ENCODE results near the gene ATP6V0B.
A peak's percentile ranks its signal among the peaks of the same experiment; 100 is the strongest.

ATP6V0B gene

GRCh38 chr1:43969746-43970466 is 4.9 kb upstream of the ATP6V0B start, which contains the start of gene DPH2:
Gene DPH2 (plus strand): TSS chr1:43970010. CDS start chr1:43970176, 166 bp downstream.
- peak; percentile 82 for DNase-seq (ENCODE audit: low read depth)

- no peak for DNase-seq (ENCODE audit: low read depth)
These were observed 4.3 kb upstream of the ATP6V0B start for GRCh38 chr1:43970502-43970901.

- DNase-seq (ENCODE audit: low read depth), result no peak
These were observed 3.8 kb upstream of the ATP6V0B start for GRCh38 chr1:43970911-43971310.

- no peak for DNase-seq (ENCODE audit: low read depth)
These were observed 3.3 kb upstream of the ATP6V0B start for GRCh38 chr1:43971336-43971980.

GRCh38 chr1:43973981-43974442 is 748 bp upstream of the ATP6V0B start:
- no peak for DNase-seq (ENCODE audit: low read depth)

GRCh38 chr1:43975249-43975961 is 645 bp downstream of the ATP6V0B start:
- DNase-seq (ENCODE audit: low read depth), result no peak

GRCh38 chr1:43976045-43976444 is 1.3 kb downstream of the ATP6V0B start:
- DNase-seq (ENCODE audit: low read depth), result no peak

- no peak for DNase-seq (ENCODE audit: low read depth)
These were observed 2.1 kb downstream of the ATP6V0B start for GRCh38 chr1:43976890-43977289.

GRCh38 chr1:43977376-43978263 is 2.9 kb downstream of the ATP6V0B start:
- no peak for DNase-seq (ENCODE audit: low read depth)

GRCh38 chr1:43978264-43978550 is 3.4 kb downstream of the ATP6V0B start:
- DNase-seq (ENCODE audit: low read depth), result no peak

GRCh38 chr1:43978551-43979260 is 3.9 kb downstream of the ATP6V0B start, which contains the start of gene B4GALT2:
Gene B4GALT2 (plus strand): TSS chr1:43979210. CDS start chr1:43981161, 1,951 bp downstream.
- DNase-seq (ENCODE audit: low read depth), result no peak

GRCh38 chr1:43979261-43979527 is 4.4 kb downstream of the ATP6V0B start:
- DNase-seq (ENCODE audit: low read depth), result no peak

- DNase-seq (ENCODE audit: low read depth), result no peak
These were observed 4.9 kb downstream of the ATP6V0B start for GRCh38 chr1:43979528-43980254.

GRCh38 chr1:43980255-43981134 is 5.7 kb downstream of the ATP6V0B start:
- DNase-seq (ENCODE audit: low read depth), result no peak

- no peak for DNase-seq (ENCODE audit: low read depth)
These were observed 6.4 kb downstream of the ATP6V0B start for GRCh38 chr1:43981135-43981491.

- no peak for DNase-seq (ENCODE audit: low read depth)
These were observed 6.9 kb downstream of the ATP6V0B start for GRCh38 chr1:43981636-43982035.

GRCh38 chr1:43982241-43982640 is 7.5 kb downstream of the ATP6V0B start:
- DNase-seq (ENCODE audit: low read depth), result no peak

GRCh38 chr1:43982808-43983207 is 8.0 kb downstream of the ATP6V0B start:
- DNase-seq (ENCODE audit: low read depth), result no peak

- no peak for DNase-seq (ENCODE audit: low read depth)
These were observed 8.6 kb downstream of the ATP6V0B start for GRCh38 chr1:43983253-43983899.

All from stimulated activated CD8-positive, alpha-beta memory T cell treated with anti-CD3 and anti-CD28 coated beads, Interleukin-15, amount 100 ng/mL, for 24 hours (primary cell).